ENCODE data around the gene CCDC117. TPM values are rescaled to one million over a fixed set of nuclear protein-coding genes. Genes with fewer than 3 reads are reported as not detected.

The CCDC117 gene
- total RNA-seq, 4 donors from 2014 or later = 19.9 to 27.4 (median 20.1) TPM

DNA sequence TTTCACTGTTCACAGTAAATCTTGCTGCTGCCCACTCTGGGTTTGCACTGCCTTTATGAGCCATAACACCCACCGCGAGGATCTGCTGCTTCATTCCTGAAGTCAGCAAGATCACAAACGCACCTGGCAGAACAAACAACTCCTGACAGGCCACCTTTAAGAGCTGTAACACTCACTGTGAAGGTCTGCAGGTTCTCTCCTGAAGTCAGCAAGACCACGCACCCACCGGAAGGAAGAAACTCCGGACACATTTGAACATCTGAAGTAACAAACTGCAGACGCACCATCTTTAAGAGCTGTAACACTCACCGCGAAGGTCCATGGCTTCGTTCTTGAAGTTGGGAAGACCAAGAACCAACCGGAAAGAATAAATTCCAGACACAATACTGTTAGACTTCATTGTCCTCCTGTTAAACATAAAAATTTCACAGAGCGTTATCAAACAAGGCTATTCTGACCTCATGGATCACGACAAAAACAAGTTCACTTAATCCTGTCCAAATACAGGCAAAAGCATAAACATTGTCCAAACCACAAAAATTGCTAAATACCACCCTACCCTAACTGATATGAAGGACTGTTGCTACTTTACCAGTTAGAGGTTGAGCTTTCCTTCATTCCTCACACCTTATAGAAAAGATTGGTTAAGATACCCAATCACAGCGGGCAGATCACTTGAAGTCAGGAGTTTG lies 3.0 kb upstream of the CCDC117 start:
- WGBS = 92% methylated on average over 14 of the region's 14 CpGs
- Histone ChIP-seq H3K9me3 (no peaks in the 10 kb centered on the region), H3K36me3 (no peaks in the 10 kb centered on the region), H3K4me3 (no peak overlapping the region), H3K27me3 (no peaks in the 10 kb centered on the region), H3K27ac (replicated peaks in 1 of 4) (no peak overlapping the region), H3K4me1 (peaks cover 10 to 18% (median 13%) of the 10 kb centered on the region in 4 donors)
- intact Hi-C loops (cut with DNase I) = no loop called here
- DNase-seq (ENCODE audit: extremely low spot score) = no peak
- TF ChIP-seq POLR2A (IDR thresholded peaks at IDR 0.05; ENCODE audit: low read depth) (no peak), EP300 (IDR thresholded peaks at IDR 0.05) (no peak), CTCF (IDR thresholded peaks at IDR 0.05) (no peak)

DNA sequence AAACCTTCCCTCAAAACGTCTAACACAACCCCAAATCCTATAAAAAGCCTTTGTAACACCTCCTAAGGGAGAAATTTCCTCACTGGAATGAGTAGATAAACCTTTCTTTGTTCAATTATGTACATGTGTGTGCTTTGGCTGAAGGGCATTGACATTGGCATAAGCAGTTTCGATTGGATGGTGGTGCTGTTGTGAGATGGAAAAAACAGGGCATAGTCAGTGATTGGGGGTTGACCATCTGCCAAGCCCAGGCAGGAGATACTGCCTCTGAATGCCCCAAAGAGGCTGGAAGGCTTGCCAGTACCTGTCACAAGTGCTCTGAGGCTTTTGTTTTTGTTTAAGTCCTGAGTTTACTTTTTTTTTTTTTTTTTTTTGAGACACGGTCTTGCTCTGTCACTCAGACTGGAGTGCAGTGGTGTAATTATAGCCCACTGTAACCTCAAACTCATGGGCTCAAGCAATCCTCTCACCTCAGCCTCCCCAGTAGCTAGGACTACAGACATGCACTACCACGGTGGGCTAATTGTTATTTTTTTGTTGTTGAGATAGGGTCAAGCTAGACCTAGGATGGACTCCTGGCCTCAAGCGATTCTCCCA lies 1.2 kb upstream of the CCDC117 start:
- peaks cover 21 to 34% (median 31%) of the 10 kb centered on the region in 4 donors for H3K4me1 ChIP-seq
- TF ChIP-seq CTCF (IDR thresholded peaks at IDR 0.05) (no peak), EP300 (IDR thresholded peaks at IDR 0.05) (no peak), POLR2A (IDR thresholded peaks at IDR 0.05; ENCODE audit: low read depth) (no peak), POLR2AphosphoS5 (IDR thresholded peaks at IDR 0.05) (no peak)
- H3K9me3 ChIP-seq = no peaks in the 10 kb centered on the region
- H3K27me3 ChIP-seq = no peaks in the 10 kb centered on the region
- H3K4me3 ChIP-seq = no peak overlapping the region
- WGBS = 76% methylated on average over 5 of the region's 5 CpGs
- DNase-seq (ENCODE audit: extremely low spot score) = no peak
- H3K27ac ChIP-seq (replicated peaks in 1 of 4) = no peak overlapping the region
- intact Hi-C loops (cut with DNase I) = no loop called here
- peaks cover 0 to 17% (median 8%) of the 10 kb centered on the region in 4 donors for H3K36me3 ChIP-seq

GRCh38 chr22:28773461-28773867 lies 969 bp downstream of the CCDC117 start:
- no peaks in the 10 kb centered on the region for H3K9me3 ChIP-seq
- DNase-seq (ENCODE audit: extremely low spot score) = no peak
- intact Hi-C loops (cut with DNase I) = no loop called here
- H3K4me1 ChIP-seq = peaks cover 21 to 42% (median 37%) of the 10 kb centered on the region in 4 donors
- peak overlapping the region; percentile 85 to 96 (median 92) for H3K4me3 ChIP-seq
- peak in 1 of 2 donors; percentile 10 for TF ChIP-seq POLR2AphosphoS5 (IDR thresholded peaks at IDR 0.05)
- TF ChIP-seq POLR2A (IDR thresholded peaks at IDR 0.05; ENCODE audit: low read depth) = no peak
- peak overlapping the region; percentile 97 to 100 (median 99) for H3K27ac ChIP-seq (replicated peaks in 1 of 4)
- H3K27me3 ChIP-seq = no peaks in the 10 kb centered on the region
- H3K36me3 ChIP-seq = peaks cover 0 to 32% (median 21%) of the 10 kb centered on the region in 4 donors
- 1% methylated on average over 8 of the region's 10 CpGs for WGBS

GRCh38 chr22:28774378-28774777 lies 1.9 kb downstream of the CCDC117 start:
- no peak for DNase-seq (ENCODE audit: extremely low spot score)
- WGBS = 81% methylated on average over 1 of the region's 1 CpG
- Histone ChIP-seq H3K27ac (replicated peaks in 1 of 4) (no peak overlapping the region), H3K27me3 (no peaks in the 10 kb centered on the region), H3K4me3 (peak overlapping the region in 1 of 4 donors; percentile 96), H3K36me3 (peaks cover 0 to 36% (median 21%) of the 10 kb centered on the region in 4 donors), H3K9me3 (no peaks in the 10 kb centered on the region), H3K4me1 (peaks cover 29 to 47% (median 42%) of the 10 kb centered on the region in 4 donors)
- TF ChIP-seq POLR2AphosphoS5 (IDR thresholded peaks at IDR 0.05) (no peak), CTCF (IDR thresholded peaks at IDR 0.05) (no peak), POLR2A (IDR thresholded peaks at IDR 0.05; ENCODE audit: low read depth) (no peak), EP300 (IDR thresholded peaks at IDR 0.05) (no peak)
- intact Hi-C loops (cut with DNase I) = no loop called here

- DNase-seq (ENCODE audit: extremely low spot score) = no peak
- peaks cover 30 to 79% (median 55%) of the 10 kb centered on the region in 4 donors for H3K36me3 ChIP-seq
Measured at GRCh38 chr22:28779833-28780232, 7.3 kb downstream of the CCDC117 start.

More at GRCh38 chr22:28779833-28780232, 7.3 kb downstream of the CCDC117 start:
- Histone ChIP-seq H3K4me3 (no peak overlapping the region), H3K9me3 (no peaks in the 10 kb centered on the region), H3K4me1 (peaks cover 23 to 42% (median 28%) of the 10 kb centered on the region in 4 donors), H3K27ac (replicated peaks in 1 of 4) (no peak overlapping the region), H3K27me3 (no peaks in the 10 kb centered on the region)
- 89% methylated on average over 5 of the region's 5 CpGs for WGBS
- TF ChIP-seq CTCF (IDR thresholded peaks at IDR 0.05) (no peak), POLR2A (IDR thresholded peaks at IDR 0.05; ENCODE audit: low read depth) (no peak), EP300 (IDR thresholded peaks at IDR 0.05) (no peak), POLR2AphosphoS5 (IDR thresholded peaks at IDR 0.05) (no peak)
- intact Hi-C loops (cut with DNase I) = no loop called here
